NB4 (cell line): ENCODE measurements around the gene OAF.

Source experiments
- CTCF ChIP-seq: IDR thresholded peaks from one replicate; pipeline ENCODE4 v1.5.1; 2012; ENCODE audit warnings: low read depth, low read length
- MAX ChIP-seq: IDR thresholded peaks from 2 replicates; pipeline ENCODE4 v1.6.1; 2011; ENCODE audit warnings: low read depth, low read length
- MYC ChIP-seq: IDR thresholded peaks from 2 replicates; pipeline ENCODE4 v1.6.1; 2011; ENCODE audit warnings: low read depth, low read length
- POLR2A ChIP-seq: IDR thresholded peaks from 2 replicates; pipeline ENCODE4 v1.6.1; 2011; ENCODE audit warnings: mild to moderate bottlenecking; ENCODE audit not compliant: insufficient read length; ENCODE audit errors: extremely low read depth

- no peak for TF ChIP-seq POLR2A
- no peak for TF ChIP-seq CTCF
- TF ChIP-seq MYC: no peak
- no peak for TF ChIP-seq MAX
Observed at GRCh38 chr11:120245434-120245833, 34.6 kb downstream of the OAF start.
